ENCODE data around the gene FES. TPM values are rescaled to one million over a fixed set of nuclear protein-coding genes. Genes with fewer than 3 reads are reported as not detected.

The FES gene
- total and polyA plus RNA-seq, 2 donors from 2014 or later: 9.3 to 33.5 TPM

- FAIRE-seq (no peak), DNase-seq (no peak)
- no peak for TF ChIP-seq CTCF (IDR thresholded peaks at IDR 0.05; ENCODE audit: borderline replicate concordance, extremely low read depth, insufficient read depth)
- no peaks in the 10 kb centered on the region for H3K9me3 ChIP-seq (ENCODE audit: control insufficient read depth in 2 of 3, insufficient read depth in 1 of 3, low read length in 3 of 3)
- no peak overlapping the region for H3K27ac ChIP-seq (ENCODE audit: low read depth in 2 of 2, low read length in 2 of 2)
- no peak overlapping the region for H3K9ac ChIP-seq (ENCODE audit: low read length in 3 of 3)
- no peaks in the 10 kb centered on the region for H3K27me3 ChIP-seq (ENCODE audit: control insufficient read depth, insufficient read depth, low read length)
- H3K4me3 ChIP-seq (ENCODE audit: low read length in 3 of 3): no peak overlapping the region
- intact Hi-C loops (cut with DNase I): no loop called here
- H3K36me3 ChIP-seq (ENCODE audit: control insufficient read depth in 2 of 3, insufficient read depth in 3 of 3, low read length in 3 of 3): no peaks in the 10 kb centered on the region
- peaks cover 0 to 4% (median 0%) of the 10 kb centered on the region in 3 donors for H3K4me1 ChIP-seq (ENCODE audit: control insufficient read depth in 2 of 3, insufficient read depth in 2 of 3, low read depth in 1 of 3, low read length in 3 of 3)
Measured at GRCh38 chr15:90864507-90864906, 19.8 kb upstream of the FES start.

GRCh38 chr15:90865702-90866101 lies 18.6 kb upstream of the FES start:
- FAIRE-seq (no peak), DNase-seq (no peak)
- Histone ChIP-seq H3K4me1 (ENCODE audit: control insufficient read depth in 2 of 3, insufficient read depth in 2 of 3, low read depth in 1 of 3, low read length in 3 of 3) (peaks cover 0 to 10% (median 9%) of the 10 kb centered on the region in 3 donors), H3K27ac (ENCODE audit: low read depth in 2 of 2, low read length in 2 of 2) (no peak overlapping the region), H3K36me3 (ENCODE audit: control insufficient read depth in 2 of 3, insufficient read depth in 3 of 3, low read length in 3 of 3) (no peaks in the 10 kb centered on the region), H3K9ac (ENCODE audit: low read length in 3 of 3) (no peak overlapping the region), H3K9me3 (ENCODE audit: control insufficient read depth in 2 of 3, insufficient read depth in 1 of 3, low read length in 3 of 3) (no peaks in the 10 kb centered on the region), H3K27me3 (ENCODE audit: control insufficient read depth, insufficient read depth, low read length) (no peaks in the 10 kb centered on the region), H3K4me3 (ENCODE audit: low read length in 3 of 3) (no peak overlapping the region)
- no peak for TF ChIP-seq CTCF (IDR thresholded peaks at IDR 0.05; ENCODE audit: borderline replicate concordance, extremely low read depth, insufficient read depth)
- intact Hi-C loops (cut with DNase I): no loop called here

- intact Hi-C loops (cut with DNase I): no loop called here
- H3K36me3 ChIP-seq (ENCODE audit: control insufficient read depth in 2 of 3, insufficient read depth in 3 of 3, low read length in 3 of 3): no peaks in the 10 kb centered on the region
- no peak for TF ChIP-seq CTCF (IDR thresholded peaks at IDR 0.05; ENCODE audit: borderline replicate concordance, extremely low read depth, insufficient read depth)
- DNase-seq: no peak
- no peak for FAIRE-seq
- no peak overlapping the region for H3K4me3 ChIP-seq (ENCODE audit: low read length in 3 of 3)
- peaks cover 0 to 10% (median 10%) of the 10 kb centered on the region in 3 donors for H3K4me1 ChIP-seq (ENCODE audit: control insufficient read depth in 2 of 3, insufficient read depth in 2 of 3, low read depth in 1 of 3, low read length in 3 of 3)
- no peak overlapping the region for H3K9ac ChIP-seq (ENCODE audit: low read length in 3 of 3)
- H3K27ac ChIP-seq (ENCODE audit: low read depth in 2 of 2, low read length in 2 of 2): no peak overlapping the region
- H3K9me3 ChIP-seq (ENCODE audit: control insufficient read depth in 2 of 3, insufficient read depth in 1 of 3, low read length in 3 of 3): no peaks in the 10 kb centered on the region
- H3K27me3 ChIP-seq (ENCODE audit: control insufficient read depth, insufficient read depth, low read length): no peaks in the 10 kb centered on the region
Measured at GRCh38 chr15:90866161-90866715, 18.1 kb upstream of the FES start.

GRCh38 chr15:90866800-90867199 lies 17.5 kb upstream of the FES start:
- H3K4me3 ChIP-seq (ENCODE audit: low read length in 3 of 3): no peak overlapping the region
- DNase-seq (no peak), FAIRE-seq (no peak)
- no peaks in the 10 kb centered on the region for H3K9me3 ChIP-seq (ENCODE audit: control insufficient read depth in 2 of 3, insufficient read depth in 1 of 3, low read length in 3 of 3)
- H3K27ac ChIP-seq (ENCODE audit: low read depth in 2 of 2, low read length in 2 of 2): no peak overlapping the region
- intact Hi-C loops (cut with DNase I): no loop called here
- H3K4me1 ChIP-seq (ENCODE audit: control insufficient read depth in 2 of 3, insufficient read depth in 2 of 3, low read depth in 1 of 3, low read length in 3 of 3): peaks cover 0 to 10% (median 10%) of the 10 kb centered on the region in 3 donors
- H3K9ac ChIP-seq (ENCODE audit: low read length in 3 of 3): no peak overlapping the region
- no peak for TF ChIP-seq CTCF (IDR thresholded peaks at IDR 0.05; ENCODE audit: borderline replicate concordance, extremely low read depth, insufficient read depth)
- no peaks in the 10 kb centered on the region for H3K27me3 ChIP-seq (ENCODE audit: control insufficient read depth, insufficient read depth, low read length)
- H3K36me3 ChIP-seq (ENCODE audit: control insufficient read depth in 2 of 3, insufficient read depth in 3 of 3, low read length in 3 of 3): no peaks in the 10 kb centered on the region

Measured in kidney (tissue), 14 donors.